WTC11 (cell line): Measurements from ENCODE around the gene GJA5. TPM values are rescaled to one million over a fixed set of nuclear protein-coding genes. Genes with fewer than 3 reads are reported as not detected.

ENCODE experiments used
- ATAC-seq: fragments of 200-7000 bp; cut with Tn5 transposase; 2 replicates; pipeline ENCODE4 v1.10.0; 2021; ENCODE audit warnings: mild to moderate bottlenecking, moderate library complexity
- CTCF ChIA-PET: fragments of 300-600 bp; sonication (Branson Sonifier 250); formaldehyde crosslinking; loops from one replicate; lab custom pipeline; 2021; ENCODE audit warnings: antibody characterized with exemption; lab: Charles Lee
- POLR2A ChIA-PET: fragments of 350-600 bp; sonication (Branson Sonifier 250); formaldehyde crosslinking; loops from one replicate; lab custom pipeline; 2021; ENCODE audit warnings: antibody characterized with exemption; lab: Charles Lee
- DNase-seq: peaks from one replicate; pipeline ENCODE4 v3.0.0; 2021; ENCODE audit warnings: low spot score
- H3K27ac Mint-ChIP-seq: 2 replicates; pipeline ENCODE4 v1.8.0; 2021; ENCODE audit warnings: mixed read lengths
- H3K27me3 Mint-ChIP-seq: 2 replicates; pipeline ENCODE4 v1.8.0; 2021; ENCODE audit warnings: low read depth, mild to moderate bottlenecking, moderate library complexity, mixed read lengths
- H3K36me3 Mint-ChIP-seq: 2 replicates; pipeline ENCODE4 v1.8.0; 2021; ENCODE audit warnings: mixed read lengths
- H3K4me1 Mint-ChIP-seq: 2 replicates; pipeline ENCODE4 v1.8.0; 2022; ENCODE audit warnings: mixed read lengths
- H3K4me3 Mint-ChIP-seq: 2 replicates; pipeline ENCODE4 v1.8.0; 2021; ENCODE audit warnings: mild to moderate bottlenecking, moderate library complexity, mixed read lengths
- H3K9me3 Mint-ChIP-seq: 2 replicates; pipeline ENCODE4 v1.8.0; 2021; ENCODE audit warnings: mixed read lengths
- CBFB ChIP-seq: sonication (generic); formaldehyde crosslinking; IDR thresholded peaks from 2 replicates; pipeline ENCODE4 v1.8.1; 2022; ENCODE audit warnings: mild to moderate bottlenecking, low read depth, missing genetic modification reagents
- CDX4 ChIP-seq: fragments of 250-450 bp; sonication (Bioruptor Pico); IDR thresholded peaks from 2 replicates; pipeline ENCODE4 v1.9.0; 2021; ENCODE audit warnings: moderate library complexity, mild to moderate bottlenecking, inconsistent platforms, borderline replicate concordance
- CREM ChIP-seq: sonication (generic); formaldehyde crosslinking; IDR thresholded peaks from 2 replicates; pipeline ENCODE4 v1.8.1; 2022; ENCODE audit warnings: mild to moderate bottlenecking, missing genetic modification reagents, moderate library complexity
- ESRRA ChIP-seq: sonication (generic); formaldehyde crosslinking; IDR thresholded peaks from 2 replicates; pipeline ENCODE4 v1.8.1; 2022; ENCODE audit warnings: mild to moderate bottlenecking, missing genetic modification reagents, borderline replicate concordance
- FOXJ3 ChIP-seq: sonication (generic); formaldehyde crosslinking; IDR thresholded peaks from 2 replicates; pipeline ENCODE4 v1.9.0; 2021; ENCODE audit warnings: missing genetic modification reagents, mild to moderate bottlenecking, borderline replicate concordance
- HMGA2 ChIP-seq: fragments of 250-450 bp; sonication (Bioruptor Pico); IDR thresholded peaks from 2 replicates; pipeline ENCODE4 v1.4.0; 2021; ENCODE audit warnings: mild to moderate bottlenecking, moderate library complexity
- HMGXB4 ChIP-seq: sonication (generic); formaldehyde crosslinking; IDR thresholded peaks from 2 replicates; pipeline ENCODE4 v1.8.1; 2023; ENCODE audit warnings: mild to moderate bottlenecking, moderate library complexity, missing genetic modification reagents
- IRF1 ChIP-seq: sonication (generic); formaldehyde crosslinking; IDR thresholded peaks from 2 replicates; pipeline ENCODE4 v1.8.0; 2023; ENCODE audit warnings: missing genetic modification reagents
- IRF2 ChIP-seq: sonication (generic); formaldehyde crosslinking; IDR thresholded peaks from 2 replicates; pipeline ENCODE4 v1.8.0; 2022; ENCODE audit warnings: low read depth, missing genetic modification reagents, borderline replicate concordance
- MAX ChIP-seq: sonication (generic); formaldehyde crosslinking; IDR thresholded peaks from 2 replicates; pipeline ENCODE4 v1.8.0; 2022; ENCODE audit warnings: mild to moderate bottlenecking, missing genetic modification reagents
- NFYB ChIP-seq: sonication (generic); formaldehyde crosslinking; conservative IDR thresholded peaks from 2 replicates; pipeline ENCODE4 v1.8.0; 2022; ENCODE audit warnings: low read depth, missing genetic modification reagents
- PRRX2 ChIP-seq: fragments of 250-450 bp; sonication (Bioruptor Pico); IDR thresholded peaks from 2 replicates; pipeline ENCODE4 v1.8.0; 2021; ENCODE audit warnings: mild to moderate bottlenecking
- SMAD3 ChIP-seq: sonication (generic); formaldehyde crosslinking; IDR thresholded peaks from 2 replicates; pipeline ENCODE4 v1.8.0; 2022; ENCODE audit warnings: missing genetic modification reagents, mild to moderate bottlenecking, borderline replicate concordance
- SP1 ChIP-seq: sonication (generic); formaldehyde crosslinking; conservative IDR thresholded peaks from 2 replicates; pipeline ENCODE4 v1.8.1; 2022; ENCODE audit warnings: missing genetic modification reagents
- TP53 ChIP-seq: sonication (generic); formaldehyde crosslinking; IDR thresholded peaks from 2 replicates; pipeline ENCODE4 v1.8.1; 2023; ENCODE audit warnings: mild to moderate bottlenecking, missing genetic modification reagents
- ZNF138 ChIP-seq: sonication (generic); formaldehyde crosslinking; conservative IDR thresholded peaks from 2 replicates; pipeline ENCODE4 v1.8.1; 2022; ENCODE audit warnings: mild to moderate bottlenecking, moderate library complexity, missing genetic modification reagents
- ZNF281 ChIP-seq: sonication (generic); formaldehyde crosslinking; IDR thresholded peaks from 2 replicates; pipeline ENCODE4 v1.8.0; 2023; ENCODE audit warnings: mild to moderate bottlenecking, missing genetic modification reagents
- ZNF317 ChIP-seq: sonication (generic); formaldehyde crosslinking; IDR thresholded peaks from 2 replicates; pipeline ENCODE4 v1.8.1; 2023; ENCODE audit warnings: low read depth, mild to moderate bottlenecking, moderate library complexity, missing genetic modification reagents, borderline replicate concordance
- total RNA-seq: library from RNA; stranded (reverse); gene quantifications from 3 replicates; pipeline ENCODE4 v1.2.3, GENCODE V29; 2021

Gene GJA5
- total RNA-seq, 1 experiment from 2014 or later: 2.2 TPM

GRCh38 chr1:147794570-147794969 is 34.2 kb upstream of the GJA5 start (continued):
- TF ChIP-seq IRF1 (CRISPR knock-in tag) (no peak), FOXJ3 (CRISPR knock-in tag) (no peak), ESRRA (CRISPR knock-in tag) (no peak), ZNF317 (CRISPR knock-in tag) (no peak), ZNF138 (CRISPR knock-in tag) (no peak), CBFB (CRISPR knock-in tag) (no peak)

- ATAC-seq (no peak), DNase-seq (no peak)
- TF ChIP-seq HMGXB4 (CRISPR knock-in tag) (no peak), NFYB (CRISPR knock-in tag) (no peak), MAX (CRISPR knock-in tag) (no peak), ZNF281 (no peak), CREM (CRISPR knock-in tag) (no peak), PRRX2 (CRISPR knock-in tag) (no peak), FOXJ3 (CRISPR knock-in tag) (no peak), CBFB (CRISPR knock-in tag) (no peak), TP53 (CRISPR knock-in tag) (no peak), IRF1 (CRISPR knock-in tag) (no peak), SP1 (CRISPR knock-in tag) (no peak), IRF2 (CRISPR knock-in tag) (no peak), HMGA2 (CRISPR knock-in tag) (no peak), CDX4 (CRISPR knock-in tag) (no peak), SMAD3 (CRISPR knock-in tag) (no peak)
- POLR2A ChIA-PET: no interaction called here
- Mint-ChIP-seq H3K4me1 (0 out of 2 replicates have a peak, but pooled peaks cover 1% of the 10 kb centered on the region), H3K27ac (no peak overlapping the region), H3K27me3 (no peaks in the 10 kb centered on the region), H3K9me3 (peaks cover 4% of the 10 kb centered on the region; the same call in 1 of the 2 replicates), H3K4me3 (no peak overlapping the region), H3K36me3 (no peaks in the 10 kb centered on the region)
- CTCF ChIA-PET: no interaction called here
Observed at GRCh38 chr1:147791876-147792275, 31.5 kb upstream of the GJA5 start.
